Stimulated activated CD8-positive, alpha-beta memory T cell treated with anti-CD3 and anti-CD28 coated beads, Interleukin-12 subunit alpha, Interleukin-12 subunit beta, amount 100 ng/mL, for 4 hours (primary cell): ENCODE results near the gene DHCR7.

ENCODE experiments used
- DNase-seq: peaks from one replicate; pipeline ENCODE4 v3.0.0-alpha.2; 2020; ENCODE audit warnings: low read depth

Gene DHCR7

GRCh38 chr11:71448257-71449171, at the start of gene DHCR7:
Gene DHCR7, minus strand, starts transcription at chr11:71448393. Its CDS starts 3,441 bp downstream, at chr11:71444952.
- DNase-seq: peak; percentile 90

GRCh38 chr11:71496421-71496820, 48.2 kb upstream of the DHCR7 start:
- DNase-seq: no peak

- no peak for DNase-seq
Measured at GRCh38 chr11:71495286-71496230, 47.4 kb upstream of the DHCR7 start.

GRCh38 chr11:71491940-71492339, 43.7 kb upstream of the DHCR7 start:
- no peak for DNase-seq

- DNase-seq: no peak
Measured at GRCh38 chr11:71491531-71491930, 43.3 kb upstream of the DHCR7 start.

GRCh38 chr11:71490731-71491390, 42.7 kb upstream of the DHCR7 start:
- DNase-seq: no peak

- DNase-seq: no peak
Measured at GRCh38 chr11:71490044-71490730, 42.0 kb upstream of the DHCR7 start.

- no peak for DNase-seq
Measured at GRCh38 chr11:71489311-71490043, 41.3 kb upstream of the DHCR7 start.

GRCh38 chr11:71488681-71489270, 40.6 kb upstream of the DHCR7 start:
- DNase-seq: no peak

GRCh38 chr11:71486320-71486719, 38.1 kb upstream of the DHCR7 start:
- no peak for DNase-seq

GRCh38 chr11:71485466-71485865, 37.3 kb upstream of the DHCR7 start:
- DNase-seq: no peak

GRCh38 chr11:71485063-71485399, 36.8 kb upstream of the DHCR7 start:
- no peak for DNase-seq

- DNase-seq: no peak
Measured at GRCh38 chr11:71484248-71485062, 36.3 kb upstream of the DHCR7 start.

GRCh38 chr11:71483692-71484091, 35.5 kb upstream of the DHCR7 start:
- DNase-seq: no peak

- no peak for DNase-seq
Measured at GRCh38 chr11:71482746-71483364, 34.7 kb upstream of the DHCR7 start.

GRCh38 chr11:71482216-71482615, 34.0 kb upstream of the DHCR7 start:
- DNase-seq: no peak

- DNase-seq: no peak
Measured at GRCh38 chr11:71481101-71481960, 33.1 kb upstream of the DHCR7 start.

- DNase-seq: no peak
Measured at GRCh38 chr11:71478528-71478840, 30.3 kb upstream of the DHCR7 start.
